ENCODE measurements around the gene GPR137.

GPR137 gene

DNA sequence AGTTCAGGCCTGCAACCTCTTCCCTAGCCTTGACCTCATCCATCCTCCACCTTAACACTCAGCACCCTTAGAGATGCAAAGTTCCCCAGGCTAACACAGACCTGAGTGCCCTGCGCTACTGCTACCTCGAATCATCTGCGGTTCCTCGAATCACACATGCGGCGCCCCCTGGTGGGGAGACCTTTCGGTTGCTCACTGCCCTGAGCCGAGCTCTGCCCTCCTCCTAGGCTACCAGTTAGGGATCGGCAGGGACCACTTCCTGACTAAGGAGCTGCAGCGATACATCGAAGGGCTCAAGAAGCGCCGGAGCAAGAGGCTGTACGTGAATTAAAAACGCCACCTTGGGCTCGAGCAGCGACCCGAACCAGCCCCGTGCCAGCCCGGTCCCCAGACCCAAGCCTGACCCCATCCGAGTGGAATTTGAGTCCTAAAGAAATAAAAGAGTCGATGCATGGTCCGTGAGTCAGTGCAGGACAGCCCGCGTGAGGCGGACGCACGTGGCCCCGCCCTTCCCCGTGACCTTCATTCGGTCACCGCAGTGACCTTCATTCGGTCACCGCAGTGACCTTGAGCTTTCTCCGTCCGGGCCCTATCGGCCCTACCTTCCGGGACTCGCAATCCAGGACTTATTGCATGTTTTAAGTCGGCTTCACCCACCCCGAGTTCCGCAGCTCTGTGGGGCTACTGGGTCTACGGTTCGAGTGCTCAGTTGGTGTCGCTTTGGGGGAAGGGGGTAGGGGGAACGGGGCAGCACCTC lies 18.8 kb downstream of the GPR137 start:
- ChIA-PET CTCF (interaction anchor here (0.5 to 5.8 kb wide), 47 partner anchors 9 to 1783 kb away, joined by 3 to 81 read pairs (median 5); partner anchors contain the start of genes BAD, FERMT3, FKBP2 and MARK2), POLR2A (interaction anchor here (0.9 to 3.6 kb wide), 15 partner anchors 13 to 1463 kb away, joined by 3 to 43 read pairs (median 5); partner anchors contain the start of genes BAD, FKBP2, GPR137 and NUDT22)
- no peaks in the 10 kb centered on the region for H3K9me3 ChIP-seq (ENCODE audit: control insufficient read depth, insufficient read depth, low read depth, low read length)
- TF ChIP-seq, protein P1, sequence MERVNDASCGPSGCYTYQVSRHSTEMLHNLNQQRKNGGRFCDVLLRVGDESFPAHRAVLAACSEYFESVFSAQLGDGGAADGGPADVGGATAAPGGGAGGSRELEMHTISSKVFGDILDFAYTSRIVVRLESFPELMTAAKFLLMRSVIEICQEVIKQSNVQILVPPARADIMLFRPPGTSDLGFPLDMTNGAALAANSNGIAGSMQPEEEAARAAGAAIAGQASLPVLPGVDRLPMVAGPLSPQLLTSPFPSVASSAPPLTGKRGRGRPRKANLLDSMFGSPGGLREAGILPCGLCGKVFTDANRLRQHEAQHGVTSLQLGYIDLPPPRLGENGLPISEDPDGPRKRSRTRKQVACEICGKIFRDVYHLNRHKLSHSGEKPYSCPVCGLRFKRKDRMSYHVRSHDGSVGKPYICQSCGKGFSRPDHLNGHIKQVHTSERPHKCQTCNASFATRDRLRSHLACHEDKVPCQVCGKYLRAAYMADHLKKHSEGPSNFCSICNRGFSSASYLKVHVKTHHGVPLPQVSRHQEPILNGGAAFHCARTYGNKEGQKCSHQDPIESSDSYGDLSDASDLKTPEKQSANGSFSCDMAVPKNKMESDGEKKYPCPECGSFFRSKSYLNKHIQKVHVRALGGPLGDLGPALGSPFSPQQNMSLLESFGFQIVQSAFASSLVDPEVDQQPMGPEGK (tag by site-specific recombination; IDR thresholded peaks at IDR 0.05), result 0 out of 2 replicates have a peak, but pooled peaks have one; percentile 10
- TF ChIP-seq KLF17 (tag by site-specific recombination; IDR thresholded peaks at IDR 0.05) (no peak), ZNF146 (tag by site-specific recombination; IDR thresholded peaks at IDR 0.05) (no peak), ZBTB20 (tag by site-specific recombination; IDR thresholded peaks at IDR 0.05) (peak; percentile 46; the same call in 1 of the 2 replicates), HIC1 (tag by site-specific recombination; IDR thresholded peaks at IDR 0.05) (peak; percentile 70; the same call in 1 of the 2 replicates), GLI2 (tag by site-specific recombination; IDR thresholded peaks at IDR 0.05; ENCODE audit: borderline replicate concordance, low read depth) (no peak), MEIS1 (CRISPR knock-in tag; IDR thresholded peaks at IDR 0.05; ENCODE audit: borderline replicate concordance) (no peak), ZNF10 (tag by site-specific recombination; IDR thresholded peaks at IDR 0.05) (no peak; the same call in 1 of the 2 replicates), ZNF843 (tag by site-specific recombination; IDR thresholded peaks at IDR 0.05) (no peak), ZEB2 (tag by site-specific recombination; IDR thresholded peaks at IDR 0.05) (peak; percentile 83), SALL2 (tag by site-specific recombination; IDR thresholded peaks at IDR 0.05; ENCODE audit: borderline replicate concordance) (no peak), ZNF37A (tag by site-specific recombination; IDR thresholded peaks at IDR 0.05) (no peak), ZNF391 (tag by site-specific recombination; IDR thresholded peaks at IDR 0.05; ENCODE audit: borderline replicate concordance, low read depth) (no peak), SP3 (tag by site-specific recombination; IDR thresholded peaks at IDR 0.05) (peak; percentile 45; the same call in 1 of the 2 replicates), ZNF660 (tag by site-specific recombination; IDR thresholded peaks at IDR 0.05) (no peak; the same call in 1 of the 2 replicates), PRDM1 (tag by site-specific recombination; IDR thresholded peaks at IDR 0.05) (no peak), MZF1 (tag by site-specific recombination; IDR thresholded peaks at IDR 0.05; ENCODE audit: borderline replicate concordance) (0 out of 2 replicates have a peak, but pooled peaks have one; percentile 40), ZNF2 (tag by site-specific recombination; IDR thresholded peaks at IDR 0.05) (peak; percentile 69), ZBTB17 (tag by site-specific recombination; IDR thresholded peaks at IDR 0.05) (peak; percentile 93), KLF7 (tag by site-specific recombination; IDR thresholded peaks at IDR 0.05; ENCODE audit: borderline replicate concordance) (no peak), ZNF221 (tag by site-specific recombination; IDR thresholded peaks at IDR 0.05; ENCODE audit: borderline replicate concordance) (no peak), BCL6B (tag by site-specific recombination; IDR thresholded peaks at IDR 0.05) (peak; percentile 85), GFI1B (tag by site-specific recombination; IDR thresholded peaks at IDR 0.05) (no peak), ZNF544 (tag by site-specific recombination; IDR thresholded peaks at IDR 0.05) (no peak), ZNF48 (tag by site-specific recombination; IDR thresholded peaks at IDR 0.05) (no peak), ZNF654 (tag by site-specific recombination; IDR thresholded peaks at IDR 0.05; ENCODE audit: low read depth) (peak; percentile 42)
- TF ChIP-seq, protein P2, sequence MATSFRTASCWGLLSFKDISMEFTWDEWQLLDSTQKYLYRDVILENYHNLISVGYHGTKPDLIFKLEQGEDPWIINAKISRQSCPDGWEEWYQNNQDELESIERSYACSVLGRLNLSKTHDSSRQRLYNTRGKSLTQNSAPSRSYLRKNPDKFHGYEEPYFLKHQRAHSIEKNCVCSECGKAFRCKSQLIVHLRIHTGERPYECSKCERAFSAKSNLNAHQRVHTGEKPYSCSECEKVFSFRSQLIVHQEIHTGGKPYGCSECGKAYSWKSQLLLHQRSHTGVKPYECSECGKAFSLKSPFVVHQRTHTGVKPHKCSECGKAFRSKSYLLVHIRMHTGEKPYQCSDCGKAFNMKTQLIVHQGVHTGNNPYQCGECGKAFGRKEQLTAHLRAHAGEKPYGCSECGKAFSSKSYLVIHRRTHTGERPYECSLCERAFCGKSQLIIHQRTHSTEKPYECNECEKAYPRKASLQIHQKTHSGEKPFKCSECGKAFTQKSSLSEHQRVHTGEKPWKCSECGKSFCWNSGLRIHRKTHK (tag by site-specific recombination; IDR thresholded peaks at IDR 0.05), result no peak
- TF ChIP-seq, protein P3, sequence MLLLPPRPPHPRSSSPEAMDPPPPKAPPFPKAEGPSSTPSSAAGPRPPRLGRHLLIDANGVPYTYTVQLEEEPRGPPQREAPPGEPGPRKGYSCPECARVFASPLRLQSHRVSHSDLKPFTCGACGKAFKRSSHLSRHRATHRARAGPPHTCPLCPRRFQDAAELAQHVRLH (tag by site-specific recombination; IDR thresholded peaks at IDR 0.05), result 0 out of 2 replicates have a peak, but pooled peaks have one; percentile 33

More for the DNA sequence above, 18.8 kb downstream of the GPR137 start:
- peaks cover 0 to 5% of the 10 kb centered on the region in 2 experiments; a peak in 1 of 3 replicates for H3K36me3 ChIP-seq (ENCODE audit: control insufficient read depth in 2 of 2, insufficient read depth in 1 of 2, low read length in 2 of 2)
- peak overlapping the region; percentile 70 for H3K27ac ChIP-seq (ENCODE audit: extremely low read depth, low read depth, low read length)
- peak overlapping the region; percentile 46 for H3K4me3 ChIP-seq (ENCODE audit: low read depth, low read length)
- H3K4me1 ChIP-seq (ENCODE audit: control insufficient read depth, insufficient read depth, low read length), result no peaks in the 10 kb centered on the region
